ENCODE results near the gene SLC22A3. TPM values are rescaled to one million over a fixed set of nuclear protein-coding genes. Genes with fewer than 3 reads are reported as not detected.

SLC22A3 gene
- total RNA-seq, 1 experiment from 2014 or later: 0.07 TPM

GRCh38 chr6:160333841-160334240 lies 14.3 kb upstream of the SLC22A3 start:
- no TSS peak for BruUV-seq (replicated peaks)
- H3K9me2 ChIP-seq (ENCODE audit: insufficient read depth): 0 out of 2 replicates have a peak, but pooled peaks cover 5% of the 10 kb centered on the region
- ATAC-seq (no peak), DNase-seq (ENCODE audit: low read depth, low spot score) (no peak)
- no peaks in the 10 kb centered on the region for H3K79me2 ChIP-seq (ENCODE audit: insufficient read depth, low read length)
- no peaks in the 10 kb centered on the region for H3K36me3 ChIP-seq (ENCODE audit: control insufficient read depth in 1 of 2, insufficient read depth in 2 of 2, low read length in 2 of 2)
- H3K4me3 ChIP-seq (replicated peaks in 1 of 2; ENCODE audit: low read depth in 1 of 2, low read length in 2 of 2): no peak overlapping the region
- H3K9me3 ChIP-seq (ENCODE audit: control insufficient read depth in 1 of 2, insufficient read depth in 1 of 2, low read depth in 1 of 2, low read length in 2 of 2): no peaks in the 10 kb centered on the region
- intact Hi-C loops (cut with micrococcal nuclease): no loop called here
- no peak overlapping the region for H3K4me2 ChIP-seq (ENCODE audit: low read length)
- TF ChIP-seq POLR2A (IDR thresholded peaks at IDR 0.05; ENCODE audit: borderline replicate concordance, extremely low read depth, insufficient read depth, insufficient read length): no peak
- no peak for TF ChIP-seq EZH2 (IDR thresholded peaks at IDR 0.05)
- no peak for TF ChIP-seq SIN3A (IDR thresholded peaks at IDR 0.05; ENCODE audit: low read depth)
- no peak for TF ChIP-seq CBX3 (IDR thresholded peaks at IDR 0.05; ENCODE audit: low read depth)
- no peak for TF ChIP-seq RAD21 (IDR thresholded peaks at IDR 0.05; ENCODE audit: low read depth)
- TF ChIP-seq ZBTB33 (IDR thresholded peaks at IDR 0.05; ENCODE audit: extremely low read depth, insufficient replicate concordance, low read length): no peak
- TF ChIP-seq EGR1 (IDR thresholded peaks at IDR 0.05; ENCODE audit: low read depth): no peak
- TF ChIP-seq REST (IDR thresholded peaks at IDR 0.05; ENCODE audit: low read depth): no peak
- ChIA-PET CTCF (no interaction called here), RAD21 (ENCODE audit: low non-redundant PET in 1 of 2, low total read pairs in 2 of 2, uncharacterized antibody in 2 of 2, unreplicated experiment in 2 of 2) (no interaction called here), POLR2A (no interaction called here)
- H2AFZ ChIP-seq (ENCODE audit: low read depth, low read length, poor library complexity, severe bottlenecking): no peak overlapping the region
- H3K4me1 ChIP-seq (ENCODE audit: control insufficient read depth in 1 of 2, insufficient read depth in 2 of 2, low read length in 2 of 2): no peaks in the 10 kb centered on the region
- H3K9ac ChIP-seq (ENCODE audit: low read length): no peak overlapping the region
- H4K20me1 ChIP-seq (ENCODE audit: insufficient read depth): no peaks in the 10 kb centered on the region
- peaks cover 8% of the 10 kb centered on the region for H3K27me3 ChIP-seq (ENCODE audit: insufficient read depth, low read length)
- H3K27ac ChIP-seq (ENCODE audit: low read depth, low read length): no peak overlapping the region
